ENCODE data around the gene ADAMTSL3. TPM values are rescaled to one million over a fixed set of nuclear protein-coding genes. Genes with fewer than 3 reads are reported as not detected.

The ADAMTSL3 gene
- total RNA-seq, 2 donors from 2014 or later = not detected

DNA sequence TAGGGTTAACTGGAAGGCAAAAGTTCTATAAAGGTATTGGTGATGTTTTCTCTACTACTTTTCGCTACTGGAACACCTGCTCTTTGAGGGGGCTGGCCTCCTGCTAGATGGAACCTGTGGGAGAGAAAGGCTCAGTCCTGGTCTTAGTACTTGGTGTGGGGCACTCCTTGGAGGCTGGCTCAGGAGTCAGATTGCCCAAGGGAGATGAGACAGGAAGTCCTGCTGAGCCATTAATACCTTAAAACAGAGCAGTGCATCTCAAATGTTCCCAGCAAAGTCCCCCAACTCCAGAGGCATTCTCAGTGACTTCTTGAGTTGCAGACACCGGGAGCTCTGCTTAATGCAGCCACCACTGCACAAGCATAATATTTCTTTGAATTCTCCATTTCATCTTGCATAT is 3.1 kb upstream of the ADAMTSL3 start:
- no peak overlapping the region for H3K27ac Mint-ChIP-seq

GRCh38 chr15:83651541-83651940 is 2.4 kb upstream of the ADAMTSL3 start:
- Mint-ChIP-seq H3K9me3 (no peaks in the 10 kb centered on the region), H3K27ac (no peak overlapping the region), H3K36me3 (peaks cover 0 to 9% of the 10 kb centered on the region in 2 donors)
- no peak for ATAC-seq
- no peak for DNase-seq (ENCODE audit: low spot score in 2 of 2)

More for the DNA sequence above, 3.1 kb upstream of the ADAMTSL3 start:
- DNase-seq (ENCODE audit: low spot score in 2 of 2) = no peak
- H3K9me3 Mint-ChIP-seq = no peaks in the 10 kb centered on the region
- no peak for ATAC-seq
- peaks cover 0 to 9% of the 10 kb centered on the region in 2 donors for H3K36me3 Mint-ChIP-seq

DNA sequence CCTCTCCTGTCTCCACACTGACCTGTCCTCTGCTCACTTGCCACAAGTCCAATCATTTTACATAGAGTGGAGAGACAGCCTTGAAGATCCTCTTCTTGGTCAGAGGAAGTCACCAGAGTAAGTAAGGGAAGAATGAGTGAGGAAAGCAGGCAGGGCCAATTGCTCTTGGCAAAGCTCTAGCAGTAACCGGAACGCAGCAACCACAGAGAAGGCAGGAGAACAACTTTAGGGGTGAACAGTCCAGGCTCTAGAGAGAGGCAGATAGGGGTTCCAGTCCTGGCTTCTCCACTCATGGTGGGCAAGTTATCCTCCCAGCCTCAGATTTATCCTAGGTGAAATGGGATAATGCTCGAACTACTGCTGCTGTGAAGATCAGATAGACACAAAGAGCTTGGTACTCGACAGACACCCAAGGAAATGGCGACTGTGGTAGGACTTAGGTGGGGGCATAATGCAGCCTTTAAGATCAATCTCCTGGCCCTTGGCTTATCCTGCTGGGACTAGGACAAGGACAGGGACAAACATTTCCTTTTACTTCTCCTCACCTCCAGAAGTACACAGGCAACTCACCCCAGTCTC is 1.2 kb upstream of the ADAMTSL3 start:
- no peak for ATAC-seq
- peaks cover 0 to 9% of the 10 kb centered on the region in 2 donors for H3K36me3 Mint-ChIP-seq
- no peak for DNase-seq (ENCODE audit: low spot score in 2 of 2)

GRCh38 chr15:83653288-83653638 is 660 bp upstream of the ADAMTSL3 start:
- ATAC-seq (no peak), DNase-seq (ENCODE audit: low spot score in 2 of 2) (no peak)
- no peaks in the 10 kb centered on the region for H3K9me3 Mint-ChIP-seq
- H3K27ac Mint-ChIP-seq = no peak overlapping the region
- peaks cover 0 to 9% of the 10 kb centered on the region in 2 donors for H3K36me3 Mint-ChIP-seq

More for the DNA sequence above, 1.2 kb upstream of the ADAMTSL3 start:
- Mint-ChIP-seq H3K27ac (no peak overlapping the region), H3K9me3 (no peaks in the 10 kb centered on the region)

DNA sequence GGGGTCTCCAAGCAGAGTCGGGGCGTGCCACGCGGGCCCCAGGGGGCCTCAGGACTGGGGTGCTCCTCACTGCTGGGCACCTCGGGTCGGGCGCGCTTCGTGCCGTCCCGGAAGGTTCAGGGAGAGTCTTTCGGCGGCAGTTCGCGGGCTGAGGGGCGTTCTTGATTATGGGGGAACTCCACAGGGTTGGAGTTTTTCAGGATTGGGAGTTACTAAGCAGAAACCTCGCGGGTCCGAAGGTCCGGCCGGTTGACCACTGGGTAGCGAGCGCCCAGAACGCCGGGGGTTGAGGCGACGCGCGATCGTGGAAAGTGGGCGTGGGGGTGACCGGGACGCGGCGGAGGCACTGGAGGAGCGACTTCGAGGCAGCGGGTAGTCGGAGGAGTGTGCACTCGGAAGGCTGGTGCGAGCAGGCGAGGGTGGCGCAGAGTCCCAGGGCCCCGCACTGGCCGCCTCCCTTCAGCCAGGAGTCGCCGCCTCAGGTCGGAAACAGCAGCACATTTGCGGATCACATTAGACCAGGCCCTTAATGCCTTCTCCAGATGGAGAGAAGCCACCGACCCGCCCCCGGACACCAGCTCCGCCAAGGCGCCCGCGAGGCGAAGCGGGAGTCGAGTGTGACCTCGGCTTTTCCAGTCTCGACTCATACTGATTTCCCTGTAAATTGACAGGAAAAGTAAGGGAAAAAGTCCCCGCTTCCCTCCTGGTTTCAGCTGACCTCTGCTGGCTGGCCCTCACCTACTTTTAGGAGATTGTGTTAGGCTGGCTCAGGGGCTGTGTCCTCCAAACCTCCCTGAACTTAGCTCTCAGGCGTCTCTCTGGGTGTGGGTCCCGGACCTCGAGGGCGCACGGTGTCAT is 685 bp downstream of the ADAMTSL3 start:
- no peaks in the 10 kb centered on the region for H3K9me3 Mint-ChIP-seq
- peaks cover 0 to 9% of the 10 kb centered on the region in 2 donors for H3K36me3 Mint-ChIP-seq
- DNase-seq (ENCODE audit: low spot score in 2 of 2) = no peak
- H3K27ac Mint-ChIP-seq = no peak overlapping the region
- no peak for ATAC-seq

GRCh38 chr15:83655237-83655616 is 1.3 kb downstream of the ADAMTSL3 start:
- ATAC-seq (no peak), DNase-seq (ENCODE audit: low spot score in 2 of 2) (no peak)
- peaks cover 0 to 9% of the 10 kb centered on the region in 2 donors for H3K36me3 Mint-ChIP-seq
- no peak overlapping the region for H3K27ac Mint-ChIP-seq
- no peaks in the 10 kb centered on the region for H3K9me3 Mint-ChIP-seq

- DNase-seq (ENCODE audit: low spot score in 2 of 2) (no peak), ATAC-seq (no peak)
- Mint-ChIP-seq H3K36me3 (peaks cover 0 to 9% of the 10 kb centered on the region in 2 donors), H3K9me3 (no peaks in the 10 kb centered on the region), H3K27ac (no peak overlapping the region)
Observed at GRCh38 chr15:83656192-83656591, 2.3 kb downstream of the ADAMTSL3 start.

GRCh38 chr15:83656943-83657528 is 3.1 kb downstream of the ADAMTSL3 start:
- peaks cover 0 to 9% of the 10 kb centered on the region in 2 donors for H3K36me3 Mint-ChIP-seq
- no peak for ATAC-seq
- DNase-seq (ENCODE audit: low spot score in 2 of 2) = no peak
- no peak overlapping the region for H3K27ac Mint-ChIP-seq
- no peaks in the 10 kb centered on the region for H3K9me3 Mint-ChIP-seq

DNA sequence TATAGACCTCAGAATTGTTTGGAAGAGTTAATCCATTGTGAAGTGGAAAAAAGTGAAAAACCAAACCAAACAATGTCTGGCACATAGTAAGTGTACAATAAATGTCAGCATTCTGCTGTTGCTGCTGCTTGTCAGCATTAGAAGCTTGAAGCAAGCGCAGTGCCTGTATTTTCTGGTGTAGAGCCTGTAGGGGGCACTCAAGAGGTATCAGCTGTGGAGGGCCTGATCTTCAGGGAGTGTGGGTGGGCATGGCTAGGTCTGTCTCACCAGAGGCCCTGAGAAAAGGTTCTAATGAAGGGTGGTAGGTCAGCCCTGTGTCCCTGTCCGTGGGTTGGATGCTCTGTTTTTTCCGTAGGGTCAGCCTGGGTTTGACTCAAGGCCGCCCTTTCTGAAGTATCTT is 3.6 kb downstream of the ADAMTSL3 start:
- ATAC-seq (no peak), DNase-seq (ENCODE audit: low spot score in 2 of 2) (no peak)
- no peaks in the 10 kb centered on the region for H3K9me3 Mint-ChIP-seq
- peaks cover 0 to 6% of the 10 kb centered on the region in 2 donors for H3K36me3 Mint-ChIP-seq
- H3K27ac Mint-ChIP-seq = no peak overlapping the region

DNA sequence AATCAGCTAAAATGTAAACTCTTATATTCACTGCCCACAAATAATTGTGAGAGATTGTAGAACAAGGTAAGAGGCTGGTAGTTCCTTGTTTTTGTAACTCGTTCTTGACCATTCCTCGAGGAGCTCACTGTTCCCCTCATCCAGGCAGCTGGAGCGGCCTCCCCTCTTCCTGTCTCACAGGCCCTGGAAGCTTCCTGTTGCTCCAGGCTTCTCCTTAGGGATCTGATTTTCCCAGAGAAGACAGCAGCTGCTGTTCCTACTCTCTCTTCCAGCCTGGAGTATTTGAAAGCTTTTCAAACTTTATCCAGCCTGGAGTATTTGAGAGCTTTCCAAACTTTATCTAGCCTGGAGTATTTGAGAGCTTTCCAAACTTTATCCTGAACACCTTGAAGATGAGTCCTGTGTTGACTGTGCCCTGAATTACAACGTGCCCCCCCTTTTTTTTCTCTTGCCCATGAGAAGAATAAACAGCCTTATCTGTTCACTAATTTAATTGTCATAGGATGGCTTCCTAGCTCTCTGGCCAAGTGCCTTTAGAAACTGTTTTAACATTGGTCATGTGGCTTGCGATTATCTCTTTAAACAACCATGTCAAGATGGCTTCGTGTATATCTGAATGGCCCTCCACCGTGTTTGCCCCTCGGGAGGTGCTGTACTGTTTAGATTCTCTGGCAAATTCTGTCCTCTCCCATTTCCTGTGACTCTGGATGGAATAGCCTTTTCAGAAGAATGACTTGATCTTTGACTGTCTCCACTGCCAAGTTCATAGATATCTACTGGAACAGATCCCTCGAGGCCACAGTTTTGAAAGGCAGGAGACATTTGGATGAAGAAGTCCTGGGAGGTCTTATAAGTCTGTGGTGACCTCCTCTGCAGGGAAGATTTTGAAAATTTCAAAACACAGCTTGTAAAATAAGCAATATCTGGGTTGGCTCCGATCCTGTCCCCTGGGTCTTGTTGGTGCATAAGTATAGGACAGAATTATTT is 4.8 kb downstream of the ADAMTSL3 start:
- DNase-seq (ENCODE audit: low spot score in 2 of 2) (no peak), ATAC-seq (no peak)
- H3K9me3 Mint-ChIP-seq = no peaks in the 10 kb centered on the region
- no peaks in the 10 kb centered on the region for H3K36me3 Mint-ChIP-seq
- peak overlapping the region in 1 of 2 donors; percentile 65 for H3K27ac Mint-ChIP-seq

DNA sequence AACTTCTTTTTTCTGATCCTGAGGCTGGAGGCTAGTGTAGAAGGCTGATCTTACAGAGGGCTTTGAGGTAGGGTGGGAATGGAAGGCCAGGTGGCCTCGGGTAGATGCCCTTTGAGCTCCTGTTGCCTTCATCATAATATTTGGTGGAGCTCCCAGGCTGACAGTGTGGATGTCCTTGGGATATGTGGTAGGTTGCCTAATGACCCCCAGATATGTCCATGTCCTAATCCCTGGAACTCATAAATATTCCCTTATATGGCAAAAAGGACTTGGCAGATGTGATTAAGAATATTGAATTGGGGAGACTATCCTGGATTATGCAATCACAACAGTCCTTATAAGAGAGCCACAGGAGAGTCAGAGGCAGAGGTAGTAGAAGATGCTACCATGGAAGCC is 5.5 kb downstream of the ADAMTSL3 start:
- no peak for ATAC-seq
- no peaks in the 10 kb centered on the region for H3K36me3 Mint-ChIP-seq
- no peak for DNase-seq (ENCODE audit: low spot score in 2 of 2)
- H3K27ac Mint-ChIP-seq = peak overlapping the region in 1 of 2 donors; percentile 65
- H3K9me3 Mint-ChIP-seq = no peaks in the 10 kb centered on the region

- no peaks in the 10 kb centered on the region for H3K36me3 Mint-ChIP-seq
- ATAC-seq (no peak), DNase-seq (ENCODE audit: low spot score in 2 of 2) (no peak)
- H3K9me3 Mint-ChIP-seq = no peaks in the 10 kb centered on the region
- no peak overlapping the region for H3K27ac Mint-ChIP-seq
Observed at GRCh38 chr15:83665480-83665879, 11.6 kb downstream of the ADAMTSL3 start.

DNA sequence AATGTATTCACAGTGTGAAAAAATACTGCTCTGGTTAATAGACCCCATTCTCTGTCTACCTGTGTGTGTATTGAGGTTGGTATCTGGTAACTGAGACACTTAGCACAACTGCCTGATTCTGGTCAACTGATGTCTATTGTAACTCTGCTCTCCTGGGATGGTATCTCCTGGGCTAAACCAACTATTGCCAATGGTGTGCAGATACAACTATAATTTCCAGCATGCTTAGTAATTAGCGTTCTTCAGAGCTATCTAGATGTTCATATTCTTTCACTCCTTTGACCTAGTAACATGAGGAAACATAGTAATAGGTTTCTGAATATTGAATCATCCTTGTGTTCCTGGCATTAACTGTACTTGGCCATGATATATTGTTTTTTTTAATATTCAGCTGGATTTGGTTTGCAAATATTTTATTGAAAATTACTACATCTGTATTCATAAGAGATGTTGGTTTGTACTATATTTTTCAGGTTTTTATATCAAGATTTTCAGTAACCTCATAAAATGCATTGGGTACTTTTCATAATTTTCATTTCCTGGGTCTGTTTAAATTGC is 16.8 kb downstream of the ADAMTSL3 start:
- Mint-ChIP-seq H3K36me3 (no peaks in the 10 kb centered on the region), H3K27ac (no peak overlapping the region), H3K9me3 (no peaks in the 10 kb centered on the region)
- ATAC-seq (no peak), DNase-seq (ENCODE audit: low spot score in 2 of 2) (no peak)

DNA sequence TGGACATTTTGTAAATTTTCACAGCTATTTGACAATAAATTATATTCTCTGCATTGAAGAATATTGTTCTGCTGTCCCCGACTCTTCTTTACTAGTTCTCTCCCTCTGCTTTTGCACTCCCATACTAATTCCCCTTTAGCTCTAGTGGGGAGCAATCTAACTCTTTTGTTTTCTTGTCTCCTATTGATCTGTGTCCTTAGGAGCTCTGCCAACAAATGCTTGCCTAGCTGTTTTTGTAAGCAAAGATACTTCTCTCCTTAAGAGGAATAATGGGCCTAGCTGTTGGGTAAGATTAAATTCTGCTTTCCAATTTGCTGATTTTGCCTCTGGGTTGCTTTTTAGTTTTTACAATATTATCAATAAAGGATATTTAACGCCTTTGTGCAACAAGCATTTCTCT is 17.7 kb downstream of the ADAMTSL3 start:
- H3K9me3 Mint-ChIP-seq = peaks cover 0 to 4% of the 10 kb centered on the region in 2 donors
- ATAC-seq (no peak), DNase-seq (ENCODE audit: low spot score in 2 of 2) (no peak)
- H3K27ac Mint-ChIP-seq = no peak overlapping the region
- H3K36me3 Mint-ChIP-seq = no peaks in the 10 kb centered on the region

DNA sequence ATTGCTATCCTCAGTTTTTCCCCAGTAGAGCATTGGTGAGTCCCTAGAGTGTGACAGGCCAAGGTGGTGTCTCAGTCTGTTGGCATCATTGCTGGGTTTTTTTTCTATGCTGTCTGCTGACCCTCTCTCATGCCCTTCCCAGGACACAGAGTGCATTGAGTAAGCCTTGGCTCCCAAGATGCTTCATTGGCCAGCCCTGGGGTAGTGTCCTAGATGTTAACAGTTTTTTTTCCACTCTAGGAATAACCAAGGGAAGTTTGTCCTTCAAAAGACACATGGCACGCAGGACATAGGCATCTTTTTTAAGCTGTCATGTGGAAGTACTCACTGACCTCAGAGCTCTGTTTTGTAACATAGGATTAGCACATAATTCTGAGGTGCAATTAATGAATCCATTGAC is 19.5 kb downstream of the ADAMTSL3 start:
- peaks cover 4 to 5% of the 10 kb centered on the region in 2 donors for H3K9me3 Mint-ChIP-seq
- H3K27ac Mint-ChIP-seq = no peak overlapping the region
- DNase-seq (ENCODE audit: low spot score in 2 of 2) (no peak), ATAC-seq (no peak)
- no peaks in the 10 kb centered on the region for H3K36me3 Mint-ChIP-seq

GRCh38 chr15:83682476-83683088 is 28.7 kb downstream of the ADAMTSL3 start:
- peaks cover 0 to 9% of the 10 kb centered on the region in 2 donors for H3K9me3 Mint-ChIP-seq
- no peak for ATAC-seq

More at GRCh38 chr15:83682476-83683088, 28.7 kb downstream of the ADAMTSL3 start:
- Mint-ChIP-seq H3K36me3 (no peaks in the 10 kb centered on the region), H3K27ac (no peak overlapping the region)
- no peak for DNase-seq (ENCODE audit: low spot score in 2 of 2)
